GM21423 (cell line): ENCODE data around the gene TLL1.

Experiments
- ATAC-seq: cut with Tn5 transposase; IDR thresholded peaks from one replicate; pipeline ENCODE4 v1.9.1; 2021; ENCODE audit warnings: mild to moderate bottlenecking, moderate library complexity; ENCODE audit not compliant: unreplicated experiment

Gene TLL1

GRCh38 chr4:165872461-165873297 lies at the start of gene TLL1:
Gene TLL1 (plus strand): TSS chr4:165873237. CDS start chr4:165873905, 668 bp downstream.
- no peak for ATAC-seq

- no peak for ATAC-seq
These were observed 46.9 kb upstream of the TLL1 start for GRCh38 chr4:165826166-165826565.

DNA sequence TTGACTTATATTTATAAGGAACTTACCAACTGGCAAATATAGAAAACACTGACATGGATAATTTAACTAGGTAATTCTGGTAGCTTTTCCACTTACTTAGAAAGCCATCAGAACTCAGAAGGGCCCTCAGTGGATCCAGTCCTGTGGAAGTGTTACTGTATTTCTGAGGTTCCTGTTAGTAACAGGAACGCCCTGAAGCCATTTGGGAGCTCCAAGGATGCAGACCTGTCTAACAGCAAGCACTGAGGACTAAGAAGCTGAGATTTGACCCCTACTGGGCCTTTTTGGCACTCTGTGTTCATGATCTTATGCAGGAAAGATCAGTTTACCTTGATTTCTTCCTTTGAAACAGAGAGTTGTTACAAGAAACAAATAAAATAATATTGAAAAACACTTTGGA lies 46.0 kb upstream of the TLL1 start:
- no peak for ATAC-seq

DNA sequence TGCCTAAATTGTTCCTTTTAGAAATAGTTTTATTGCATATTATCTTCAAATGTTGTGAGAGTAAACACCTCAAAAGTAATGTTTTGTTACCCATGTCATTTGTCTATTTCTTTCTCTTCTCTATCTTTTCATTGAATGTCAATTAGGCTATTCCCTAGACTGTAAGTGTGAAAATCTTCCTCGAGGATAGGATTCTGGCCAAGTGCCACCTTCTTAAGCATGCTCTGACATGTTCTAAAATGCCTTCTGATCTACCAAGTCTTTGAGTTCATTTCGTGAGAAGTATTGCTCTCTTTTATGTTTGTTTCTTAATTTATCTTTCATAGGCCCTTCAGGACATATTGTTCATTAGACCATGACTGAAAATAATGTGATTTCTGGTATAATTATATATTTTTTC lies 44.1 kb upstream of the TLL1 start:
- no peak for ATAC-seq

DNA sequence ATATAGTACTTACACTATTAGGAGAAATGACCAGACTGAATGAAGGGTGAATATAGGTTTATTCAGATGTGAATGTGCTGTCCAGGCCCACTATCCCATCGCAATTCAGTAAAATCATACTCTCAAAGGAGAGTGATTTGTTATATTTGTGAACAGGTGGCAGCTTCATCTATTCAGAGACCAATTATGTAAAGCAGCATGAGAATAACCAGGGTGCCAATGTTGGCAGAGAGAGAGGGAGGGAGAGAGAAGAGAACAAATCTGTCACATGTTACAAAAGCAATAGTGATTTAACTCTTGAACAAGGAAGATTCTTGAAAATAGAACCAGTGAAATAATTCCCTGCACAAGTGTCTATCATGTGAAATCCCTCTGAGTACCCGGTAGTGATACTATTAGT lies 38.9 kb upstream of the TLL1 start:
- no peak for ATAC-seq

GRCh38 chr4:165838575-165838974 lies 34.5 kb upstream of the TLL1 start:
- ATAC-seq = no peak

DNA sequence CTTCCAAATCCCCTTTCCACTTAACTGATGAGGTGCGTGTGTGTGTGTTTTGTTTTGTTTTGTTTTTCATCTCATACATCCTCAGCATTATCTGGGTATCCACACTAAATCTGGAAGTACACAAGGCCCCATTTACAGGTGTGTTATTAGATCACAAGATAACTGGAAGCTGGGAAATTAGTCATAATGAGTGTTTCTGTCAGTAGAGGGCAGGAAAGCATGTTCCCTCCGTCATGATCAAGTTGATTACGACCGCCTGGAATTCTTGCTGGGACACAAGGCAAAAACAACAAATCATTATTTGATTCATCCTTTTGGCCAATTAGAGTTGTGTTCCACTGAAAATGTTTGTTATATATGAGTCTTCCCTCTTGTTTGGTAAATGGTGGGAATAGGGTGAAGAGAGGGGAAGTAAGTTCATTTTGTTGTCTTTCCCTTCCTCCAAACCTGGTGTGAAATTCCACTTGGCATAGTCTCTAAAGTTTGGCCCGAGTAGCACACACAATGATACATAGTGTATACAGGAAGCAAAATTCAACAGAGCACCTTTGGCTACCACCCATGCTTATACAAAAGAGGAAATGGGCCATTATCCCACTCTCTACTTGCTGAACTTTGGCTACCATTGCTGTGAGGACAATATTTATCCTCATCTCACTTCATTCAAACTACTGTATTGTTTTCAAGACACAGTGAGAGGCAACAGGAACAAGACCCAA lies 33.3 kb upstream of the TLL1 start:
- ATAC-seq = no peak

GRCh38 chr4:165842684-165843083 lies 30.4 kb upstream of the TLL1 start:
- ATAC-seq = no peak

- ATAC-seq = no peak
These were observed 28.9 kb upstream of the TLL1 start for GRCh38 chr4:165844161-165844560.

DNA sequence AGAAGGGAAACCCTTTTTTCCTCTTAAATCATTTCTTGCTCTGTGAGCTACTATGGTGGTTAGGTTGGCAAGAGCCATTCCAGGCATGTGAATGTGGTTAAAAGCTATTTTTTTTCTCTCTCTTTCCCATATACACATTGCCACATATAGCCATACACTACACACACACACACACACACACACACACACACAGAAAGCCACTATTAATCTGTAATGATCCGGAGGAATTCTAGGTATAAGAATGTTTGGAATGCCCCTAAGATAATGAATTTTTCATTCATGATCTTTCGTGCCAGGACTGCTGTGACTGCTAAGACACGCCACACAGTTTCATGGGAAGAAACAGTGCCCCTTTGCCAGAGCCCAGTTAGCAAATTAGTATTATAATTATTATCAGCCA lies 21.8 kb upstream of the TLL1 start:
- ATAC-seq = no peak

DNA sequence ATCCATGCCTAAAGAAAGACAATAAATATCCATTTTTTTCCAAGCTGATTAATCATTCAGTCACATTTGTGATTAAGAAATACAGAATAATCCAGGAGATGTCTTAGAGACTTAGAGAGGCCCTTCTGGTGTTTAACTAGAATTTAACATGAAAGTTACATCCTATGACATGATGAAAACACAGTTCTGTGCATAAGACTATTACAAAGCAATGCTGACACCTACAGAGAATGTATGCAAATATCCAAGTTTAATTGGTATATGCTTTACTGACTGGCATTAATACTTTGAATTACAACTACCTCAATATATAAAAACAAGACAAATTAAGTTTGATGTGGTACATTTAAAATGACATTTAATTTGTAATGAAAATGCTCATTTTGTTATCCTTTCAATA lies 17.8 kb upstream of the TLL1 start:
- ATAC-seq = no peak

DNA sequence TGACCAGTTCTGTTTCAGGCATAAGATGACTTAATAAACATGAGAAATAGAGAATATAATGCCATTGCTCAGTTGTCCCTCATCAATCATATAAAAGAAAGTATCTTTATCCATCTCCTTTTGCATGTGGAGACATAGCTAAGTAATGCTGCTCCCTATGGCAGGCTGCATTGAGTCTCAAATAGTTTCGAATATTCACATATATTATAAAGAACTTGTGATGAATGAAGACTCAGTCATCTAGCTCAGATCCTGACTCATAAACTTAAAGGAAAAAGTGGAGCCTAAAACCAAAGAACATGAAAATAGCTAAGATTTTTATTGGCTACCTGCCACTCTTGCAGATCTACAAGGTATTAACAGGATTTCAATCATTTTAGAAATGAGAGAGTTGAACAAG lies 11.7 kb upstream of the TLL1 start:
- ATAC-seq = no peak

- no peak for ATAC-seq
These were observed 8.8 kb upstream of the TLL1 start for GRCh38 chr4:165864271-165864670.

DNA sequence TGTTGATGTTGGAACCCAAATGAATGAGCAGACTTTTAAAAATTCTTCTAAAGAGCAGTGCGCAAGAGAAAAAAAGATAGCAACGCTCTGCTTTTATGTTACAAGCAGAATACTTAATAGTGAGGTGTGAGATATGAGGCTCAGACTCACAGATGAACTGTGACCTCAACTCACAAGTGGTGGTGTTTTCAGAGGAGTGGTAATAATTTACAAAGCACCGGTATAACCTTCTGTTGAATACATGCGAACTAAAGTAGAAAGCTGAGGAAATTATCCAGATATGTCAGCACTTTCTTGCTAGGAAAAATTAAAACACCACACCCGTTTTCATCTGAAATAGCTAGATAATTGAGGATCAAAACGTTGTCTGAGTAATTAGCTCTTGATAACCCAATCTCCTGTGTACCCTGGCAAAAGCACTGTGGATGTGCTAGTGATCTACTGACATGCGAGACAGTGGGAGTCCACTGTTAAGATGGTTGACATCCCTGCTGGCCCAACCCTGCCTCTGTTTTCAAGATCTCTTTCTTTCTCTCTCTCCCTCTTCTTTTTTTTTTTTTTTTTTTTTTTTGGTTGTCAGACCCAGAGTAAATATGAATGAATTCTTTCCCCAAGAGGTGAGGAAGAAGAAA lies 6.9 kb upstream of the TLL1 start:
- ATAC-seq = no peak

DNA sequence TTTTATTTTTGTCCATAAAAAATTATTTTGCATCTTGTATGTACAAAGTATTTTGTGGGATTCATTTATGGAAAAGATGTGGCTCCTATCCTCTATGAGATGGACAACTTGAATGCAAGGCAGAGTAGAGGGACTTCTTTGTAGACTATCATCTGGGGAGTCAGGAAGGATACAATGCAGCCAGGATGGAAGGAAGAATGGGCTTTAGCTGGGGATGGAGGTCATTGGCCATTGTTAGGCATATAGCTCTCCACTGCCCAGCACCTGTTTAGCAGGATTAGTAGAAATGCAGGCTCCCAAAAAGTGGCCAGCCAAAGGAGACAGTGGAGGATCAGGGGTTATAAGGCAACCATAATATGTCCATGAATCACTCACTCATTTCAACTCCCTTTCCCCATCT lies 5.1 kb upstream of the TLL1 start:
- ATAC-seq = no peak

GRCh38 chr4:165873298-165874071 lies 448 bp downstream of the TLL1 start:
- ATAC-seq = no peak

DNA sequence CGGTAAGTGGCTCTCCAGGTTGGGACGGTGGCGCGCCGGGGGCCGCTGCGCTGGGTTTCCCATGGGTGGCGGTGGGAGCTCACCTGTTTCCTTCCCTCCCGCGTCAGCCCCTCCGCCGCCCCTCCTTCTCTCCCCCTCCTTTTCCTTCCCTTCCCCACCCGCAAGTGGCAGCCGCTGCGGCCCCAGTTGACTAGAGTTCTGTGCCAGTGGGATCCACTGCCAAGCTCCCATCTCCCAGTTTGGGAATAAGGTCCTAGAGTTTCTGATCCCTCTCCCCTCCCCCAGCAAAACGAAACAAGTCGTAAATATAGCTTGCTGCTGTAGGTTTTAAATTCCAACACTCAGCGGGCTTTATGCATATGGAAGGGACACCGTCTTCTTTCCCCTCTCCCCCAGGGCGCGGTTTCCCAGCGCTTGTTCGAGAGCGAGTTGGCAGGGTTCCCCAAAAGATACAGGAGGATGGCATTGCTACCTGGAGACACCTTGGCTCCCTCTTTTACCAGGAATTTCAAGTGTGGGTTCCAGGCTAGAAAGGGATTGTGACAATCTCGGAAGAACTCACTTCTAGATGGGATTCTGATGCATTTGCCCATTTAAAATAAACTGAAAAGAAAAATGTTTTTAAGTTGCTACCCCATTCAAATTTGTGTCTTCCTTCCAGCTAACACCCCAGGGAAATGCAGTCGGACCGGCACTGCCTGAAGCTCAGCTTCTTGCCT lies 1.2 kb downstream of the TLL1 start:
- no peak for ATAC-seq

- no peak for ATAC-seq
These were observed 1.8 kb downstream of the TLL1 start for GRCh38 chr4:165874791-165875371.

GRCh38 chr4:165875446-165875845 lies 2.4 kb downstream of the TLL1 start:
- no peak for ATAC-seq

DNA sequence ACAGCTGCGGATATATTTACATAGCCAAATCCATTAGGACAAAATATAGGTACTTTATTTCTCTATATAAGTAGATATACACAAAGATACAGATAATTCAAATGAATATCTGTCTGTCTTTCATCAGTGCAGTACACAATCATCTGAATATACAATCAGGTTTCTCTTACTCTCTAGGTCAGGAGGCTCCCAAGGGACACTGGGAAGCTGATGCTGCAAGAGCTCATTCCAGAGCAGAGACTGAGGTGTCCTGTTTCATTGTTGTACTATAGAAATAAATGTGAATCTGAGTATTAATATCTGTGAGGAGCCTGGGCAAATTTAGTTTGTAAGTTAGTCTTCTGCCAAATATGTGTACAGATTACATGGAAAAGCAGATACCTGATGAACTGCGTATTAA lies 4.2 kb downstream of the TLL1 start:
- no peak for ATAC-seq
